Common myeloid progenitor, CD34-positive (primary cell): ENCODE data around the gene DNAH8.

Experiments
- CTCF ChIA-PET: fragments of 350-600 bp; sonication (Branson Sonifier 250); formaldehyde crosslinking; loops from one replicate; lab custom pipeline; 2021; ENCODE audit warnings: antibody characterized with exemption; lab: Charles Lee
- POLR2A ChIA-PET: fragments of 350-600 bp; sonication (Branson Sonifier 250); formaldehyde crosslinking; loops from one replicate; lab custom pipeline; 2021; ENCODE audit warnings: antibody characterized with exemption; lab: Charles Lee
- DNase-seq, 3 donors: peaks; one replicate each; pipeline versions ENCODE4 v3.0.0 to v3.0.0-alpha.2; 2013
- H3K27ac ChIP-seq, 2 experiments: 1 replicate in 1 of 2; 2 replicates in 1 of 2; pipeline ENCODE4 v1.7.0; 2013; ENCODE audit warnings: inconsistent platforms in 2 of 2, low read length in 2 of 2, mild to moderate bottlenecking in 2 of 2, low read depth in 1 of 2, moderate library complexity in 1 of 2; ENCODE audit not compliant: severe bottlenecking in 2 of 2, insufficient read depth in 1 of 2, poor library complexity in 1 of 2
- H3K27me3 ChIP-seq, 5 experiments: replicated peaks in 2 of 5; 1 replicate in 3 of 5; 2 replicates in 2 of 5; pipeline versions ENCODE4 v1.6.1 to v1.7.0; 2013; ENCODE audit warnings: low read length in 4 of 5, mild to moderate bottlenecking in 2 of 5, moderate library complexity in 2 of 5, inconsistent platforms in 1 of 5; ENCODE audit not compliant: insufficient read depth in 5 of 5, control insufficient read depth in 4 of 5
- H3K36me3 ChIP-seq, 4 experiments: 1 replicate in 2 of 4; 2 replicates in 2 of 4; pipeline versions ENCODE4 v1.6.1 to v1.7.0; 2013; ENCODE audit warnings: low read length in 3 of 4, control low read depth in 1 of 4, mild to moderate bottlenecking in 1 of 4; ENCODE audit not compliant: control insufficient read depth in 4 of 4, insufficient read depth in 4 of 4
- H3K4me1 ChIP-seq, 4 experiments: 1 replicate in 3 of 4; 2 replicates in 1 of 4; pipeline versions ENCODE4 v1.6.1 to v1.7.1; 2013; ENCODE audit warnings: low read length in 3 of 4, mild to moderate bottlenecking in 3 of 4, control low read depth in 1 of 4, inconsistent platforms in 1 of 4, moderate library complexity in 1 of 4; ENCODE audit not compliant: control insufficient read depth in 4 of 4, insufficient read depth in 4 of 4; ENCODE audit errors: control extremely low read depth in 1 of 4
- H3K4me3 ChIP-seq, 7 experiments: 1 replicate in 4 of 7; 2 replicates in 3 of 7; pipeline versions ENCODE4 v1.5.1 to v1.7.0; 2013; ENCODE audit warnings: mild to moderate bottlenecking in 7 of 7, low read length in 6 of 7, moderate library complexity in 6 of 7, inconsistent platforms in 2 of 7, low read depth in 2 of 7, control low read depth in 1 of 7; ENCODE audit not compliant: insufficient read depth in 4 of 7, control insufficient read depth in 1 of 7; ENCODE audit errors: extremely low read depth in 1 of 7
- H3K9me3 ChIP-seq, 5 experiments: 1 replicate in 4 of 5; 2 replicates in 1 of 5; pipeline versions ENCODE4 v1.6.1 to v1.7.1; 2013; ENCODE audit warnings: low read length in 4 of 5, mild to moderate bottlenecking in 2 of 5, inconsistent platforms in 1 of 5, low read depth in 1 of 5, moderate library complexity in 1 of 5; ENCODE audit not compliant: control insufficient read depth in 4 of 5, insufficient read depth in 2 of 5; ENCODE audit errors: control extremely low read depth in 1 of 5
- WGBS: methylation state at CpG from one replicate; pipeline ENCODE4 v1.1.5; 2013; ENCODE audit not compliant: insufficient coverage; 5-methylcytosine and 5-hydroxymethylcytosine counted together

Gene DNAH8

DNA sequence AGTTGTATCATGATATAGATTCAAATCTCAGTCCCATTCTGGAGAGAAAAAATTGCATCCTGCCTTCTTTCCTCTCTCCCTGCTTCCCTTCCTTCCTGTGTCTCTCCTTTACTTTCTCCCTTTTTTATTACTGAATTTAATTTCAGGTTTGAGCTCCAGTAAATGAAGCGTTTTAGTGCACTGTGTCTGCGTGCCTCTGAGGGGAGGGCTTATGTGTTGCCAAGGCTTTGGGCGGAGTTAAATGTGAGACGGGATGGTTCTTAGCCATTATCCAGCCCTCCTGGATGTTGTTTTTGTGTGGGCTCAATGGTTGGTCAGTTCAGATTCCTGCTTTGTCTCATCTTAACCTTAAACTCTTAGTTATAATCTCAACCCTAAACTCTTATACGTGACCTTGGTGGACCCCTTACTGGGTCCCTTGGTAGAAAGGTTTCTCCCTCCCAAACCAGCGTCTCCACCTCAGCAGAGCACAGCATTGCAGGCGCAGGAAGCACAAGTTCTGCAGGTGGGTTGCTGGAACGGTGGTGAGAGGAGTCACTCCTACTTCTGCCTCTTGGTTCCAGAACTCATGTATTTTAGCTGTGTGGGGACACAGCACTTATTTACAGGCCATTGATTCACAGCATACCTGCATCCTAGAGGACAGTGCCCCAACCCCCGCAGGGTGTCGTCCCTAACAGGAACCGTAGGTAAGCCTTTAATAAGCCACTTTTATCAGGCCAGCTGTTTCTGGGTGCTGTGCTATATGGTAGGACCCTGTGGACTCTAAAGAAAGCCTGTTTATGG, 68.5 kb downstream of the DNAH8 start:
- ChIA-PET POLR2A (interaction anchor here (0.6 kb wide), 1 partner anchor 743 kb away, joined by 5 read pairs; no protein-coding TSS in a partner anchor), CTCF (interaction anchor here (0.7 kb wide), 1 partner anchor 9 kb away, joined by 3 read pairs; no protein-coding TSS in a partner anchor)
- 94% methylated on average over 6 of the region's 11 CpGs for WGBS
- H3K4me3 ChIP-seq = no peak overlapping the region
- peaks cover 0 to 2% (median 0%) of the 10 kb centered on the region in 5 experiments for H3K27me3 ChIP-seq
- no peak for DNase-seq
- H3K4me1 ChIP-seq = peaks cover 0 to 2% (median 0%) of the 10 kb centered on the region in 4 experiments
- H3K27ac ChIP-seq = no peak overlapping the region
- no peaks in the 10 kb centered on the region for H3K36me3 ChIP-seq
- H3K9me3 ChIP-seq = no peaks in the 10 kb centered on the region

DNA sequence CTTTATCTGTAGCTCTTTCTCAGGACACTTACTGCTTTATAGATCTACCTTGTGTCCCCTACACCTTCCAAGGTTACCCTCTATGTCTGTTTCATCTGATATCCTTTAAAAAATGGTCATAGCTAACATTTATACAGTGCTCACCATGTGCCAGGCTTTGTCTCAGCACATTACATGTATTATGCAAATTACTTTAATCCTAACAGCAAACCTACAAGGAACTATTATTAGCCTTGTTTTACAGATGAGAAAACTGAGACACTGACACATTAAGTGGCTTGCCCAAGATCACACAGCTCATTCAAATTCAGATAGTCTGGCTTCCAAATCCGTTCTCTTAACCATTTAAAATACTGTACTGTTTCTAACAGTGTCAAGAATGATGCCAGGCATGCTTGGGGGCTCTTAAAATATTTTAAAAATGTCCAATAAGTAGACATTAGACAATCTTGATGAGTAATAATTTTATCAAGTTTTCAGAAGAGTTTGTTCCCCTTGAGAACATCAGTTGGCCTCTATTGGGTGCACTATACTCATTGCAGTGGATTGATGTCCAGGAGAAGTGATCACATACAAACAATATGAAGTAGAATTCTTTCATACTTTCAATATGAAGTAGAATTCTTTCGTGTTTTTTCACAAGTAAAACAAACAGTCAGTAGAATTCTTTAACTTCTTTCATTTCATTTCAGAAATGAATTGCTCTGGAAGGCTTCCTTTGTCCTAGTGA, 69.6 kb downstream of the DNAH8 start:
- Histone ChIP-seq H3K27me3 (peaks cover 0 to 2% (median 0%) of the 10 kb centered on the region in 5 experiments), H3K4me1 (peaks cover 0 to 8% (median 3%) of the 10 kb centered on the region in 4 experiments), H3K27ac (no peak overlapping the region), H3K4me3 (no peak overlapping the region), H3K9me3 (no peaks in the 10 kb centered on the region), H3K36me3 (no peaks in the 10 kb centered on the region)
- ChIA-PET CTCF (interaction anchor here (0.7 kb wide), 1 partner anchor 8 kb away, joined by 3 read pairs; no protein-coding TSS in a partner anchor), POLR2A (interaction anchor here (0.6 kb wide), 1 partner anchor 742 kb away, joined by 5 read pairs; no protein-coding TSS in a partner anchor)
- no CpG with 5 or more reads among the region's 2 CpGs for WGBS
- no peak for DNase-seq

DNA sequence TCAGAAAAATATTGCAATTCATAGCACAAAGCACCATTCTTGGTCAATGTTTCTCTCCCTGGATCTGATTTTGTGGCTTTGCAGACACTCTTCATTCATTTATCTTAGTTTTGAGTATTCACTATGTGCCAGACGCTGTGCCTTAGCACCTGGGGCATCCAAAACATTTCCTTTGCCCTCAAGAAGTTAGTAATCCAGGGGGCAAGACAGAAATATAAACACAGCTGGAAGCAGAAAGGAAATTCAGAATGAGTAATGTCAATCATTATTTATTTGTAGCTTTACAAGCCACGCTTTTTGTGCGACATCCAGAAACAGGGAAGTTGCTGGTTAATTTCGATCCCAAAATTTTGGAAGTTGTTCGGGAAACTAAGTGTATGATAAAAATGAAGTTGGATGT, 71.4 kb downstream of the DNAH8 start:
- ChIA-PET CTCF (no interaction called here), POLR2A (no interaction called here)
- 100% methylated on average over 3 of the region's 5 CpGs for WGBS
- Histone ChIP-seq H3K36me3 (no peaks in the 10 kb centered on the region), H3K27me3 (peaks cover 0 to 2% (median 0%) of the 10 kb centered on the region in 5 experiments), H3K27ac (no peak overlapping the region), H3K9me3 (no peaks in the 10 kb centered on the region), H3K4me1 (peaks cover 0 to 8% (median 4%) of the 10 kb centered on the region in 4 experiments), H3K4me3 (no peak overlapping the region)
- DNase-seq = no peak

- Histone ChIP-seq H3K9me3 (no peaks in the 10 kb centered on the region), H3K4me1 (peaks cover 0 to 8% (median 3%) of the 10 kb centered on the region in 4 experiments), H3K4me3 (no peak overlapping the region), H3K27me3 (peaks cover 0 to 2% (median 0%) of the 10 kb centered on the region in 5 experiments), H3K27ac (peak overlapping the region in 1 of 2 experiments; percentile 50), H3K36me3 (no peaks in the 10 kb centered on the region)
- POLR2A ChIA-PET = no interaction called here
- DNase-seq = peak; percentile 32 to 72 (median 56)
- CTCF ChIA-PET = no interaction called here
- WGBS = no CpG with 5 or more reads among the region's 2 CpGs
Measured at GRCh38 chr6:38789256-38789655, 74.1 kb downstream of the DNAH8 start.

- 100% methylated on average over 2 of the region's 2 CpGs for WGBS
Measured at GRCh38 chr6:38792356-38792755, 77.2 kb downstream of the DNAH8 start.

DNA sequence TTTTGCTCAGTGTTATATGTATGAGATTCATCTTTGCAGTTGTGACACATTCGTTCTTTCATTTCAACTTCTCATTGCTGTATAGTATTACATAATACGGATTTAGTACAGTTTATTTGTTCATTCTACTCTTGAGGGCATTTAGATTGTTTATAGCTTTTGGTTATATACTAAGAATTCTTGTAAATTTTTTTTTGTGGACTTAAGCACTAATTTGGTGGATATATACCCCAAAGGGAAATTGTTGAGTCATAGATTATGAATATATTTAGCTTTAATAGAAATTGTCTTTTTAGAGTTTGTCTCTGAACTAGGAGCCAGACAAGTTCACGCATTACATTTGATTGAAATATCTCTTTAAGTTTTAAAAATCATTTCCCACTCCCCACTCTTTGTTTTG, 79.6 kb downstream of the DNAH8 start:
- Histone ChIP-seq H3K9me3 (peaks cover 0 to 2% (median 0%) of the 10 kb centered on the region in 5 experiments), H3K4me3 (no peak overlapping the region), H3K4me1 (peaks cover 0 to 2% (median under 1%) of the 10 kb centered on the region in 4 experiments), H3K36me3 (no peaks in the 10 kb centered on the region), H3K27me3 (peaks cover 0 to 33% (median 8%) of the 10 kb centered on the region in 5 experiments), H3K27ac (no peak overlapping the region)
- no peak for DNase-seq
- CTCF ChIA-PET = no interaction called here
- no CpG with 5 or more reads among the region's 3 CpGs for WGBS
- POLR2A ChIA-PET = no interaction called here

More at GRCh38 chr6:38792356-38792755, 77.2 kb downstream of the DNAH8 start:
- Histone ChIP-seq H3K4me3 (no peak overlapping the region), H3K27me3 (peaks cover 0 to 13% (median 5%) of the 10 kb centered on the region in 5 experiments), H3K9me3 (no peaks in the 10 kb centered on the region), H3K27ac (no peak overlapping the region), H3K4me1 (peaks cover 0 to 8% (median 3%) of the 10 kb centered on the region in 4 experiments), H3K36me3 (no peaks in the 10 kb centered on the region)
- ChIA-PET CTCF (interaction anchor here (0.6 to 1.1 kb wide), 2 partner anchors 8 to 149 kb away, joined by 3 to 5 read pairs; no protein-coding TSS in a partner anchor), POLR2A (no interaction called here)
- no peak for DNase-seq
